Neural progenitor cell (in vitro differentiated cells): ENCODE data around the gene ZP2.

Experiments
- EZH2 ChIP-seq: fragments of 200-600 bp; sonication (generic); IDR thresholded peaks from 2 replicates; pipeline ENCODE4 v1.6.1; 2017; ENCODE audit warnings: antibody characterized with exemption, mild to moderate bottlenecking, moderate library complexity
- TF ChIP-seq, protein P1 (sequence below): fragments of 200-600 bp; sonication (generic); IDR thresholded peaks from 2 replicates; pipeline ENCODE4 v1.5.1; 2017; ENCODE audit warnings: antibody characterized with exemption, mild to moderate bottlenecking

DNA sequence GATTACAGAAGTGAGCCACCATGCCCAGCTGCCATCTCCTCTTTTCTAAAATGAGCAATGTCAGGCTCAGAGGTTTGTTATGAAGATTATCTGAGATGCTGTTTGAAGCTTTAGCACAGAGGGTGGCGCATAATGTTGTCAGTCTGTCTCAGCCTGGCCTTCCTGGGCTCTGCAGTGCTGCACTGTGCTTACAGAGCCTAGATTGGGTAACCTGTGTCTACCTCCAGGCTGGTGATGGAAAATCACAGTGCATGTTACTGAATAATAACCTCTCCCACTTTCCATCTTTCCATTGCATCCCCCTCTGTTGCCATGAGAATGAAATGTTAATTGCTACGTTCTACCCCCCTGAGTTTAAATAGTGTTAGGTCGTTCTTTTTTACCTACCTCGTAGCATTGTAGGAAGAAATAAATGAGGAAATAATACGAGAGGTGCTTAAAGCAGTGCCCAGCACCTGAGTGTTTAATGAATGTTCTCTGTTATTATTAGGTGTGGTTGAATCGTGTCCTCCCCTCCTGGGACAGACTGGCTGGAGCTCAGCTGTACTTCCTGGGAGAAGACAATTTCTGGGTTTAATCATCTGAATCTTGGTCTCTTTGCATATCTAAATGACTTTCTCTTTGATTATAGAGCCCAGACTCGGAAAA, 46.7 kb downstream of the ZP2 start:
- TF ChIP-seq, protein P1, sequence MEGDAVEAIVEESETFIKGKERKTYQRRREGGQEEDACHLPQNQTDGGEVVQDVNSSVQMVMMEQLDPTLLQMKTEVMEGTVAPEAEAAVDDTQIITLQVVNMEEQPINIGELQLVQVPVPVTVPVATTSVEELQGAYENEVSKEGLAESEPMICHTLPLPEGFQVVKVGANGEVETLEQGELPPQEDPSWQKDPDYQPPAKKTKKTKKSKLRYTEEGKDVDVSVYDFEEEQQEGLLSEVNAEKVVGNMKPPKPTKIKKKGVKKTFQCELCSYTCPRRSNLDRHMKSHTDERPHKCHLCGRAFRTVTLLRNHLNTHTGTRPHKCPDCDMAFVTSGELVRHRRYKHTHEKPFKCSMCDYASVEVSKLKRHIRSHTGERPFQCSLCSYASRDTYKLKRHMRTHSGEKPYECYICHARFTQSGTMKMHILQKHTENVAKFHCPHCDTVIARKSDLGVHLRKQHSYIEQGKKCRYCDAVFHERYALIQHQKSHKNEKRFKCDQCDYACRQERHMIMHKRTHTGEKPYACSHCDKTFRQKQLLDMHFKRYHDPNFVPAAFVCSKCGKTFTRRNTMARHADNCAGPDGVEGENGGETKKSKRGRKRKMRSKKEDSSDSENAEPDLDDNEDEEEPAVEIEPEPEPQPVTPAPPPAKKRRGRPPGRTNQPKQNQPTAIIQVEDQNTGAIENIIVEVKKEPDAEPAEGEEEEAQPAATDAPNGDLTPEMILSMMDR = no peak
- TF ChIP-seq EZH2 = no peak
